ENCODE results near the gene MFSD12. TPM values are rescaled to one million over a fixed set of nuclear protein-coding genes. Genes with fewer than 3 reads are reported as not detected.

MFSD12 gene
- total and polyA plus RNA-seq, 2 donors (not counting 3 experiments of a cell fraction or from before 2014, with no cell fraction given) = 51.7 to 78.9 TPM

- Histone ChIP-seq H2AFZ (ENCODE audit: low read depth, low read length) (no peak overlapping the region), H3K9ac (replicated peaks; ENCODE audit: extremely low read depth, insufficient read depth, low read length) (no peak overlapping the region), H3K9me1 (replicated peaks; ENCODE audit: control insufficient read depth, extremely low read depth, insufficient read depth, low read length) (no peaks in the 10 kb centered on the region), H3K4me3 (replicated peaks in 1 of 3; ENCODE audit: insufficient read depth in 1 of 3, low read depth in 1 of 3, low read length in 3 of 3) (no peak overlapping the region), H3K27me3 (ENCODE audit: control insufficient read depth in 2 of 2, insufficient read depth in 2 of 2, low read length in 2 of 2) (no peaks in the 10 kb centered on the region), H3K79me2 (ENCODE audit: control insufficient read depth, insufficient read depth, low read length) (peaks cover 41% of the 10 kb centered on the region), H3K9me3 (replicated peaks; ENCODE audit: control insufficient read depth, insufficient read depth, low read length) (no peaks in the 10 kb centered on the region), H3K36me3 (ENCODE audit: control insufficient read depth in 2 of 2, extremely low read depth in 1 of 2, insufficient read depth in 2 of 2, low read length in 2 of 2) (peaks cover 0 to 3% of the 10 kb centered on the region in 2 experiments), H3K4me1 (ENCODE audit: control insufficient read depth, extremely low read depth, insufficient read depth, low read length) (peaks cover 13% of the 10 kb centered on the region), H3K4me2 (ENCODE audit: insufficient read depth, low read length) (no peak overlapping the region), H4K20me1 (replicated peaks; ENCODE audit: control insufficient read depth, extremely low read depth, insufficient read depth, low read length) (no peaks in the 10 kb centered on the region), H3K27ac (ENCODE audit: insufficient read depth, low read depth, low read length) (no peak overlapping the region)
- dilution Hi-C loops (cut with MboI; ENCODE audit: extremely low pct_ligation_motif_present, low sequenced_read_pairs) (no loop called here), intact Hi-C loops (cut with micrococcal nuclease) (no loop called here)
- no peak for TF ChIP-seq EZH2 (IDR thresholded peaks at IDR 0.05; ENCODE audit: borderline replicate concordance, low read depth, low read length, severe bottlenecking)
- DNase-seq (ENCODE audit: low read depth, low spot score) (no peak), FAIRE-seq (no peak)
- CTCF ChIA-PET = no interaction called here
- no TSS peak for BruUV-seq (replicated peaks)
- POLR2A ChIA-PET = no interaction called here
These were observed 52.7 kb downstream of the MFSD12 start for GRCh38 chr19:3504735-3505134.

DNA sequence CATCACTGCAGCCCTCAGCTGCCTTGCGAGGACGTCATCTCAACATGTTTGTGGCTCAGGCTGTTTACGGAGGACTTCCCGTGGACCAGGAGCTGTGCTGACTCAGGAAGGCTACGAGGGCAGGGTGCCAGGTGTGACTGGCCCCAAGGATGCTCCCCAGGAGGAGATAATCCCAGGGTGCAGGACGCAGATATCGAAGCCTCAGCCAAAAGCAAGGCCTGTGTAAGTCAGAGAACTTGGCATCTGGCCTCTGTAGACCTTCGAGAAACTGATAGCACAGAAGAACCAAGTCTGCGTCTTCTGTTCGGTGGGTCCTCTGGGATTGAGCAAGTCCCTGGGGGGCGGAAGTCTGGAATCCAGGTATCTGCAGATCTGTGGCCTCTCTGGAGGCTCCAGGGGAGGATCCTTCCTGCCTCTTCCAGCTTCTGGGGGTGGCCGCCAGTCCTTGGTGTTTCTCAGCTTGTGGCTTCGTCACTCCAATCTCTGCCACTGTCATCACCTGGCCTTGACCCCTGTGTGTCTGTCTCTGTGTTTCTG, 54.3 kb downstream of the MFSD12 start:
- no peak overlapping the region for H3K27ac ChIP-seq (ENCODE audit: insufficient read depth, low read depth, low read length)
- H3K4me3 ChIP-seq (replicated peaks in 1 of 3; ENCODE audit: insufficient read depth in 1 of 3, low read depth in 1 of 3, low read length in 3 of 3) = no peak overlapping the region
- no peaks in the 10 kb centered on the region for H3K27me3 ChIP-seq (ENCODE audit: control insufficient read depth in 2 of 2, insufficient read depth in 2 of 2, low read length in 2 of 2)
- H3K36me3 ChIP-seq (ENCODE audit: control insufficient read depth in 2 of 2, extremely low read depth in 1 of 2, insufficient read depth in 2 of 2, low read length in 2 of 2) = no peaks in the 10 kb centered on the region
- TF ChIP-seq GATA2 (IDR thresholded peaks at IDR 0.05; ENCODE audit: insufficient read depth, insufficient read length, low read depth, low read length) = no peak
- no peak for TF ChIP-seq JUN (IDR thresholded peaks at IDR 0.05; ENCODE audit: borderline replicate concordance, insufficient read depth, insufficient read length, low read depth)
- no peak for TF ChIP-seq FOS (IDR thresholded peaks at IDR 0.05; ENCODE audit: borderline replicate concordance, insufficient read depth, low read length)
- peaks cover 36% of the 10 kb centered on the region for H3K79me2 ChIP-seq (ENCODE audit: control insufficient read depth, insufficient read depth, low read length)
- peaks cover 15% of the 10 kb centered on the region for H3K4me1 ChIP-seq (ENCODE audit: control insufficient read depth, extremely low read depth, insufficient read depth, low read length)
- H3K9me3 ChIP-seq (replicated peaks; ENCODE audit: control insufficient read depth, insufficient read depth, low read length) = no peaks in the 10 kb centered on the region
- H4K20me1 ChIP-seq (replicated peaks; ENCODE audit: control insufficient read depth, extremely low read depth, insufficient read depth, low read length) = no peaks in the 10 kb centered on the region
- H3K9me1 ChIP-seq (replicated peaks; ENCODE audit: control insufficient read depth, extremely low read depth, insufficient read depth, low read length) = no peaks in the 10 kb centered on the region
- POLR2A ChIA-PET = no interaction called here
- no peak overlapping the region for H3K4me2 ChIP-seq (ENCODE audit: insufficient read depth, low read length)
- intact Hi-C loops (cut with micrococcal nuclease) = no loop called here
- DNase-seq (ENCODE audit: low read depth, low spot score) = no peak
- H2AFZ ChIP-seq (ENCODE audit: low read depth, low read length) = no peak overlapping the region
- no peak overlapping the region for H3K9ac ChIP-seq (replicated peaks; ENCODE audit: extremely low read depth, insufficient read depth, low read length)
- FAIRE-seq = no peak
- no TSS peak for BruUV-seq (replicated peaks)
- CTCF ChIA-PET = interaction anchor here (1.1 kb wide), 1 partner anchor 10 kb away, joined by 3 read pairs; no protein-coding TSS in a partner anchor
- dilution Hi-C loops (cut with MboI; ENCODE audit: extremely low pct_ligation_motif_present, low sequenced_read_pairs) = no loop called here

Measured in endothelial cell of umbilical vein (primary cell).